PC-3 (cell line): ENCODE data around the gene GPRC5B. TPM values are rescaled to one million over a fixed set of nuclear protein-coding genes. Genes with fewer than 3 reads are reported as not detected.
A peak's percentile ranks its signal among the peaks of the same experiment; 100 is the strongest.

Source experiments
- ATAC-seq: fragments of 200-7000 bp; cut with Tn5 transposase; 2 replicates; pipeline ENCODE4 v1.9.1; 2020; ENCODE audit warnings: mild to moderate bottlenecking, moderate library complexity
- BruUV-seq: library from RNA; stranded (reverse); fragments of 400-500 nt; replicated peaks from 2 replicates; lab custom pipeline; 2021; lab: Mats Ljungman, UMichigan
- CTCF ChIA-PET: fragments of 300-600 bp; sonication (Branson Sonifier 250); formaldehyde crosslinking; loops from one replicate; lab custom pipeline; 2022; ENCODE audit warnings: antibody characterized with exemption; lab: Charles Lee
- POLR2A ChIA-PET: fragments of 300-600 bp; sonication (Branson Sonifier 250); formaldehyde crosslinking; loops from one replicate; lab custom pipeline; 2022; ENCODE audit warnings: antibody characterized with exemption; ENCODE audit not compliant: unreplicated experiment; lab: Charles Lee
- DNase-seq: peaks from one replicate; pipeline ENCODE4 v3.0.0-alpha.2; 2015
- H2AFZ ChIP-seq: fragments of 300-600 bp; sonication (generic); 2 replicates; pipeline ENCODE4 v1.6.0; 2016; ENCODE audit warnings: antibody characterized with exemption, low read length
- H3F3A ChIP-seq: fragments of 300-600 bp; sonication (generic); one replicate; pipeline ENCODE4 v1.6.0; 2017; ENCODE audit warnings: antibody characterized with exemption, low read length, control low read depth, mild to moderate bottlenecking; ENCODE audit not compliant: unreplicated experiment
- H3K27ac ChIP-seq: fragments of 300-600 bp; sonication (generic); 2 replicates; pipeline ENCODE4 v1.5.1; 2016; ENCODE audit warnings: mild to moderate bottlenecking, low read length
- H3K27me3 ChIP-seq: fragments of 300-600 bp; sonication (generic); 2 replicates; pipeline ENCODE4 v1.6.1; 2016; ENCODE audit warnings: low read length, mixed read lengths
- H3K36me3 ChIP-seq: fragments of 300-600 bp; sonication (generic); 2 replicates; pipeline ENCODE4 v1.6.1; 2016; ENCODE audit warnings: low read depth, mixed run types, low read length, mixed read lengths
- H3K4me1 ChIP-seq: fragments of 300-600 bp; sonication (generic); 2 replicates; pipeline ENCODE4 v1.5.1; 2016; ENCODE audit warnings: low read length; ENCODE audit not compliant: insufficient read depth
- H3K4me2 ChIP-seq: fragments of 300-600 bp; sonication (generic); 2 replicates; pipeline ENCODE4 v1.6.0; 2016; ENCODE audit warnings: low read length
- H3K4me3 ChIP-seq: fragments of 300-600 bp; sonication (generic); 2 replicates; pipeline ENCODE4 v1.5.1; 2016; ENCODE audit warnings: mild to moderate bottlenecking, low read length, mixed read lengths
- H3K79me2 ChIP-seq: fragments of 300-600 bp; sonication (generic); 2 replicates; pipeline ENCODE4 v1.6.1; 2017; ENCODE audit warnings: low read length, mixed read lengths
- H3K9ac ChIP-seq: fragments of 300-600 bp; sonication (generic); 2 replicates; pipeline ENCODE4 v1.6.0; 2016; ENCODE audit warnings: mild to moderate bottlenecking, low read length
- H3K9me2 ChIP-seq: fragments of 300-600 bp; sonication (generic); replicated peaks from 2 replicates; pipeline ENCODE4 v1.6.1; 2016; ENCODE audit warnings: mixed run types, low read length, mixed read lengths
- H3K9me3 ChIP-seq: fragments of 300-600 bp; sonication (generic); 2 replicates; pipeline ENCODE4 v1.6.1; 2016; ENCODE audit warnings: low read length, mixed read lengths
- H4K20me1 ChIP-seq: fragments of 300-600 bp; sonication (generic); 2 replicates; pipeline ENCODE4 v1.6.1; 2016; ENCODE audit warnings: low read length, mixed read lengths
- EZH2 ChIP-seq: fragments of 300-600 bp; sonication (generic); IDR thresholded peaks from one replicate; pipeline ENCODE4 v1.6.1; 2017; ENCODE audit warnings: antibody characterized with exemption, mild to moderate bottlenecking, low read length; ENCODE audit not compliant: unreplicated experiment
- EZH2phosphoT487 ChIP-seq: fragments of 300-600 bp; sonication (generic); IDR thresholded peaks from 2 replicates; pipeline ENCODE4 v1.6.1; 2018; ENCODE audit warnings: mild to moderate bottlenecking, antibody characterized with exemption, low read length, borderline replicate concordance
- intact Hi-C: fragments of 100-400 bp; cut with micrococcal nuclease; formaldehyde crosslinking; loops from 2 replicates; pipeline ENCODE4 v1.9.0; 2023
- total RNA-seq: library from RNA; depleted of rRNA; stranded (reverse); fragments of >200 nt; gene quantifications from 2 replicates; pipeline ENCODE4 v1.2.3, GENCODE V29; 2014
- TF ChIP-seq, protein P1 (sequence below): fragments of 300-600 bp; sonication (generic); conservative IDR thresholded peaks from 2 replicates; pipeline ENCODE4 v1.5.1; 2017; ENCODE audit warnings: antibody characterized with exemption, low read depth, mild to moderate bottlenecking, low read length

The GPRC5B gene
- total RNA-seq, 1 experiment from 2014 or later: 5.5 TPM

DNA sequence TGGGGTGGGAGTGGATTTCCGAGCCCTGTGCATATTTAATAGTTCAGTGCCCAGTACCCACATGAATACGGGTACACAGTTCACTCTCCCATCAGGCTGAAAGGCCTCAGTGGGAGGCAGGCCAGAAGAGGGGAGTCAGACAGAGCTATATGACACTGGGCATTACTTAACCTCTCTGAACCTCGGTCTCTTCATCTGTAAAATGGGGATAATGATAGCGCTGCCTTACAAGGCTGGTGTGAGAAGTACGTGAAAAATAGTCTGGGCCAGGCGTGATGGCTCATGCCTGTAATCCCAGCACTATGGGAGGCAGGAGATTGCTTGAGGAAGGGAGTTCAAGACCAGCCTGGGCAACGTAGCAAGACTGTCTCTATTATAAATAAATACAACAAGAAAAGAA, 3.6 kb downstream of the GPRC5B start:
- H3K4me3 ChIP-seq: no peak overlapping the region
- no peak overlapping the region for H3K9ac ChIP-seq
- no peak overlapping the region for H3K27ac ChIP-seq
- no peaks in the 10 kb centered on the region for H4K20me1 ChIP-seq
- no peak overlapping the region for H3K4me2 ChIP-seq
- peaks cover 27% of the 10 kb centered on the region; the same call in 1 of the 2 replicates for H3K79me2 ChIP-seq
- no peaks in the 10 kb centered on the region for H3F3A ChIP-seq
- TF ChIP-seq EZH2phosphoT487 (no peak), EZH2 (no peak)
- TF ChIP-seq, protein P1, sequence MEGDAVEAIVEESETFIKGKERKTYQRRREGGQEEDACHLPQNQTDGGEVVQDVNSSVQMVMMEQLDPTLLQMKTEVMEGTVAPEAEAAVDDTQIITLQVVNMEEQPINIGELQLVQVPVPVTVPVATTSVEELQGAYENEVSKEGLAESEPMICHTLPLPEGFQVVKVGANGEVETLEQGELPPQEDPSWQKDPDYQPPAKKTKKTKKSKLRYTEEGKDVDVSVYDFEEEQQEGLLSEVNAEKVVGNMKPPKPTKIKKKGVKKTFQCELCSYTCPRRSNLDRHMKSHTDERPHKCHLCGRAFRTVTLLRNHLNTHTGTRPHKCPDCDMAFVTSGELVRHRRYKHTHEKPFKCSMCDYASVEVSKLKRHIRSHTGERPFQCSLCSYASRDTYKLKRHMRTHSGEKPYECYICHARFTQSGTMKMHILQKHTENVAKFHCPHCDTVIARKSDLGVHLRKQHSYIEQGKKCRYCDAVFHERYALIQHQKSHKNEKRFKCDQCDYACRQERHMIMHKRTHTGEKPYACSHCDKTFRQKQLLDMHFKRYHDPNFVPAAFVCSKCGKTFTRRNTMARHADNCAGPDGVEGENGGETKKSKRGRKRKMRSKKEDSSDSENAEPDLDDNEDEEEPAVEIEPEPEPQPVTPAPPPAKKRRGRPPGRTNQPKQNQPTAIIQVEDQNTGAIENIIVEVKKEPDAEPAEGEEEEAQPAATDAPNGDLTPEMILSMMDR: no peak
- ChIA-PET POLR2A (no interaction called here), CTCF (no interaction called here)
- H3K9me2 ChIP-seq: no peaks in the 10 kb centered on the region
- H3K27me3 ChIP-seq: no peaks in the 10 kb centered on the region
- BruUV-seq: no TSS peak
- no peaks in the 10 kb centered on the region for H3K9me3 ChIP-seq
- DNase-seq: no peak
- no peaks in the 10 kb centered on the region for H3K36me3 ChIP-seq
- no peak for ATAC-seq
- intact Hi-C loops: no loop called here
- no peak overlapping the region for H2AFZ ChIP-seq
- peaks cover 4% of the 10 kb centered on the region; the same call in 1 of the 2 replicates for H3K4me1 ChIP-seq

DNA sequence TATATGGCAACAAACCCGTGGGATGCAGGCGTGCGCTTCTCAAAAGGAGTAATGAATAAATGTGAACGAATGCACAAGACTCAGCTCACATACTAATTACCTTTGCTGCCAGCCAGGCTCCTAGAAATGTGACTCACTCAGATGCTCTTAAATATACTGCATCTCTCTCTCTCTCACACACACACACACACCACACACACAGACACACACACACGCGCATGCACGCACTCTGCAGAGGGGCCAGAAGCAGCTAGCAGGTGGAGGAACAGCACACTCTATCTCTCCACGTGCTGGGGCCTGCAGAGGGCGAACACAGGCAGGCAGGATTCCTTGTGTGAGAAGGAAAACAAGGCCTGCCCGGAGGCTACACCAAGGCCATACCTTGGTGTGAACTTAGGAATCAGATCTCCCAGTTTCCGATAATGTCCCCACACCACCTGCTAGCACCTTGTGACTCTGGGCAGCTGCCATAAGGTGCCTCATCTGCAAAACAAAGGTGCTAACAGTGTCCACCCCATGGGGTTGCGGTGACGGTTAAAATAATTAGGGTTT, 5.3 kb downstream of the GPRC5B start:
- no peak for TF ChIP-seq EZH2
- TF ChIP-seq, protein P1: no peak
- no peak for TF ChIP-seq EZH2phosphoT487
- Histone ChIP-seq H3K36me3 (no peaks in the 10 kb centered on the region), H3F3A (no peaks in the 10 kb centered on the region), H3K4me1 (peaks cover 4% of the 10 kb centered on the region; the same call in 1 of the 2 replicates), H3K79me2 (peaks cover 25% of the 10 kb centered on the region; the same call in 1 of the 2 replicates), H3K9ac (no peak overlapping the region), H4K20me1 (no peaks in the 10 kb centered on the region), H3K4me2 (no peak overlapping the region), H3K27ac (no peak overlapping the region), H3K9me3 (no peaks in the 10 kb centered on the region), H3K4me3 (no peak overlapping the region), H2AFZ (no peak overlapping the region), H3K27me3 (no peaks in the 10 kb centered on the region), H3K9me2 (no peaks in the 10 kb centered on the region)
- ChIA-PET POLR2A (interaction anchor here (0.5 kb wide), 1 partner anchor 274 kb away, joined by 3 read pairs; no protein-coding TSS in a partner anchor), CTCF (interaction anchor here (0.8 kb wide), 1 partner anchor 129 kb away, joined by 4 read pairs; no protein-coding TSS in a partner anchor)
- no TSS peak for BruUV-seq
- ATAC-seq (0 out of 2 replicates have a peak, but pooled peaks have one; percentile 29), DNase-seq (no peak)
- intact Hi-C loops: no loop called here

DNA sequence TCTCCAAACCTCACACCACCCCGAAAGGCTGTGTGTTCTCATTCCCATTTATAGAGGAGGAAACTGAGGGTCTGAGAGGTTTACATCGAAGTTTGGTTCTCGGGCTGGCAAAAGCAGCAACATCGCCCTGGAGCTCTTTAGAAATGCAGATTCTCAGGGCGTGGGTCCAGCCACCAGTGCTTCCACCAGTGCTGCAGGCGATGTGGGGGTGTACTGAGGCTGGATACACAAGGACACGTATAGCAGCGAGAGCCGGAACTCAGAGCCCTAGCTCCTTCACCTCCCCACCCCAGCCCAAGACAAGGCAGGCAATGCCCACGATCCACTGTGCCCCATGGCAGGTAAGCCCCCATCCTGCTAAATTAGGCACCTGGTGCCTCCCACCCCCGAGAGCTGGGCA, 5.9 kb downstream of the GPRC5B start:
- Histone ChIP-seq H3K9me3 (no peaks in the 10 kb centered on the region), H3K4me3 (no peak overlapping the region), H3K9ac (no peak overlapping the region), H3K36me3 (no peaks in the 10 kb centered on the region), H3K27ac (no peak overlapping the region), H3K4me2 (no peak overlapping the region), H2AFZ (no peak overlapping the region), H3F3A (no peaks in the 10 kb centered on the region), H3K27me3 (no peaks in the 10 kb centered on the region), H3K4me1 (peaks cover 4% of the 10 kb centered on the region; the same call in 1 of the 2 replicates), H4K20me1 (no peaks in the 10 kb centered on the region), H3K9me2 (no peaks in the 10 kb centered on the region), H3K79me2 (peaks cover 20% of the 10 kb centered on the region; the same call in 1 of the 2 replicates)
- no peak for ATAC-seq
- CTCF ChIA-PET: no interaction called here
- BruUV-seq: no TSS peak
- no peak for DNase-seq
- TF ChIP-seq, protein P1: no peak
- TF ChIP-seq EZH2: no peak
- TF ChIP-seq EZH2phosphoT487: no peak
- POLR2A ChIA-PET: interaction anchor here (0.6 kb wide), 1 partner anchor 824 kb away, joined by 14 read pairs; no protein-coding TSS in a partner anchor
- intact Hi-C loops: no loop called here
